ENCODE measurements around the gene SUMO4. TPM values are rescaled to one million over a fixed set of nuclear protein-coding genes. Genes with fewer than 3 reads are reported as not detected.
"Not testable (repeated sequence)": the region's sequence is repeated elsewhere in the genome, so short reads cannot be mapped to it uniquely, and the experiment has no call there.

SUMO4 gene
- total RNA-seq, 1 experiment from 2014 or later, result not detected

DNA sequence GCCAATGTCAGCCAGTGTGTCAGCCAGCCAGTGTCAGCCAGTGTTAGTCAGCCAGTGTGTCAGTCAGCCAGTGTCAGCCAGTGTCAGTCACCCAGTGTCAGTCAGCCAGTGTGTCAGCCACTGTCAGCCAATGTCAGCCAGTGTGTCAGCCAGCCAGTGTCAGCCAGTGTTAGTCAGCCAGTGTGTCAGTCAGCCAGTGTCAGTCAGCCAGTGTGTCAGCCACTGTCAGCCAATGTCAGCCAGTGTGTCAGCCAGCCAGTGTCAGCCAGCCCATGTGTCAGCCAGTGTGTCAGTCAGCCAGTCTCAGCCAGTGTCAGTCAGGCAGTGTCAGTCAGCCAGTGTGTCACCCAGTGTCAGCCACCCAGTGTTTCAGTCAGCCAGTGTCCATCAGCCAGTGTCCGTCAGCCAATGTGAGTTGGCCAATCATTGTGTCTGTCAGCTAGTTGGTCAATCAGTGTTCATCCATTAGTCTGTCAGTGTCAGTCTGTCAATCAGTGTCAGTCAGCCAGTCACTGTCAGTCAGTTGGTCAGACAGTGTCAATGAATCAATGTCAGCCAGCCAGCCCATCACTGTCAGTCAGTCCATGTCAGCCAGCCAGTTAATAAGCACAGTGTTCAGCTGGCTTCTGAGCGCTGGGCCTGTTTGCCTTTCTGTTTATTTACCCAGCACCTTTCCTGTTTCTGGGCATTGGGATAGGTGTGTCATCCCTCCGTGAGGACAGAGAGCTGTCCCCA, 44.5 kb downstream of the SUMO4 start:
- DNase-seq (ENCODE audit: low read depth); in situ Hi-C loops (cut with HindIII; ENCODE audit: low pct_unique_long_range_greater_than_20kb, low sequenced_read_pairs): not testable (repeated sequence)

GRCh38 chr6:149445095-149445466, 45.0 kb downstream of the SUMO4 start:
- in situ Hi-C loops (cut with HindIII; ENCODE audit: low pct_unique_long_range_greater_than_20kb, low sequenced_read_pairs), result no loop called here
- no peak for DNase-seq (ENCODE audit: low read depth)

- in situ Hi-C loops (cut with HindIII; ENCODE audit: low pct_unique_long_range_greater_than_20kb, low sequenced_read_pairs), result no loop called here
Observed at GRCh38 chr6:149445573-149445972, 45.5 kb downstream of the SUMO4 start.

DNA sequence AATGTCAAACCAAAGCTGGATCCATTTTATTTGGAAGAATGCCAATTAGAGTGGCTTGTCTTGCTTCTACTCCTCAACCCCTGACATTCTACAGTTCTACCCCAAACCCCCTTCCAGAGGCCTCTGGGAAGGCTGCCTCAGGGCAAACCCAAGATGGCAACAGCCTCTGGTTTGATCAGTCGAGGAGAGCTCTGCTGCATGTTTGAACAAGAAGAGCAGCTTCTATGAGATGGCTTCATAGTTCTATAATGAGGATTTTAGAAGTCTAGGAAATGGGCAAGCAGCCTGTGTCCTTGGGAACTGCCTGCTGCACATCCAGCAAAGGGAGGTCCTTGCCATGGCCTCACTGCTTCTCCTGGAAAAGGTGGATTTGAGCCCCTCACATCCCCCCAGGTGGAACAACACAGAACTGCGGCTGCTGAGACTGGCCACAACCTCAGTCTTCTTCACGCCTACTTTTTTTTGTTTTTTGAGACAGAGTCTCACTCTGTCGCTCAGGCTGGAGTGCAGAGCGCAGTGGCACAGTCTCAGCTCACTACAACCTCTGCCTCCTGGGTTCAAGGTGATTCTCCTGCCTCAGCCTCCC, 46.8 kb downstream of the SUMO4 start:
- no peak for DNase-seq (ENCODE audit: low read depth)
- in situ Hi-C loops (cut with HindIII; ENCODE audit: low pct_unique_long_range_greater_than_20kb, low sequenced_read_pairs), result no loop called here

More at GRCh38 chr6:149445573-149445972, 45.5 kb downstream of the SUMO4 start:
- no peak for DNase-seq (ENCODE audit: low read depth)

- in situ Hi-C loops (cut with HindIII; ENCODE audit: low pct_unique_long_range_greater_than_20kb, low sequenced_read_pairs), result no loop called here
- DNase-seq (ENCODE audit: low read depth), result no peak
Observed at GRCh38 chr6:149448821-149449453, 48.9 kb downstream of the SUMO4 start.

DNA sequence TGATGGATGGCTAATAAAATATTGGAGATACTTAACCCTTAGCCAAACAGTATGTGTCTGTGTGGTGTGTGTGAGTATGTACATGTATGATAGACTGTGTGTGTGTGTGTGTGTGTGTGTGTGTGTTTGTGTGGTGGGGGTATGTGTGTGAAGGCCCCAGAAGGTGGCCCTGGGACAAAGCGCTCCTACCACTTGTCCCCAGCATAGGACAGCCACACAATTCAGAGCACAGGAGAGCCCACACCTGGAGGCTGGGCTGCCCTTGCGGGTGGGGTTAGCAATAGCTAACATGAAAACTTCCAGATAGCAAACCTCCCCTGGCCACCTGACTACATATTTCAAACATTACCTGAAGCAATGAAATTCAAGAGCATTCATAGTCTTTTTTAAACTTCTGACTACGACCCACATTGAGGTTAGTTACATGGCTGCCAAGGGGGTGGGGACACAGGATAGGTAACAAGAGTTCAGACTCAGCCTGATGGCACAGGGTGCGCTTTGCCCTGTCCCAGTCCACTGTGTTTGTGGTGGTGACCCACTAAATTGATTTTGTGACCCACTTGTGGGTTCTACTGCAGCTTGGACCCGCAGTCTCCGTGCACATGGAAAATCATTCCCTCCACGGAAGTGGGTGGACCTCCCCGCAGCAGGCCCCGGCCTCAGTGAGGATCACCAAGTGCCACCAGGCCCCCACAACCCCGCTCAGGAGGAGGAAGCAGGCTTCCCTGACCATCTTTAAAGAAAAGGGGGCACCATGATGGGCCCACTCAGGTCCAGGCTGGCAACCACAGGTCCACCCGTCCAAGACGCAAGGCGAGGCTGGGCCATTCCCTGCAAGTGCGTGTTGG, 50.0 kb downstream of the SUMO4 start:
- in situ Hi-C loops (cut with HindIII; ENCODE audit: low pct_unique_long_range_greater_than_20kb, low sequenced_read_pairs), result no loop called here
- DNase-seq (ENCODE audit: low read depth), result no peak

Other genes with a start within 250 kb of the SUMO4 start
- 18.4 and 27.2 TPM in 2 replicates for gene TAB2, start 82.5 kb upstream of the SUMO4 start, total RNA-seq (2014; rRNA removed; shearing (Covaris generic); ENCODE audit: low replicate concordance)
- 0.30 TPM in 1 of 2 replicates, not detected in the other for gene ZC3H12D, start 84.8 kb downstream of the SUMO4 start, total RNA-seq (2014; rRNA removed; shearing (Covaris generic); ENCODE audit: low replicate concordance)
- 24.2 and 40.2 TPM in 2 replicates for gene PPIL4, start 145.8 kb downstream of the SUMO4 start, total RNA-seq (2014; rRNA removed; shearing (Covaris generic); ENCODE audit: low replicate concordance)
- 56.2 and 71.1 TPM in 2 replicates for gene GINM1, start 166.1 kb downstream of the SUMO4 start, total RNA-seq (2014; rRNA removed; shearing (Covaris generic); ENCODE audit: low replicate concordance)
- 21.3 and 22.5 TPM in 2 replicates for gene KATNA1, start 248.5 kb downstream of the SUMO4 start, total RNA-seq (2014; rRNA removed; shearing (Covaris generic); ENCODE audit: low replicate concordance)